IMR-90 (cell line): ENCODE data around the gene HMHB1. TPM values are rescaled to one million over a fixed set of nuclear protein-coding genes. Genes with fewer than 3 reads are reported as not detected.

Source experiments
- ATAC-seq: fragments of 200-7000 bp; cut with Tn5 transposase; 2 replicates; pipeline ENCODE4 v1.9.1; 2020; ENCODE audit warnings: low read depth, mild to moderate bottlenecking, moderate library complexity
- BruUV-seq: library from RNA; stranded (reverse); fragments of 400-500 nt; replicated peaks from 2 replicates; lab custom pipeline; 2021; lab: Mats Ljungman, UMichigan
- CTCF ChIA-PET: fragments of 300-600 bp; formaldehyde crosslinking; extraction: SDS; loops from one replicate; lab custom pipeline; 2021; ENCODE audit warnings: antibody characterized with exemption; lab: Yijun Ruan, JAX
- POLR2A ChIA-PET: fragments of 300-600 bp; sonication (Branson Sonifier 250); formaldehyde crosslinking; loops from one replicate; lab custom pipeline; 2022; ENCODE audit warnings: antibody characterized with exemption; ENCODE audit not compliant: unreplicated experiment; lab: Charles Lee
- DNase-seq: peaks from one replicate; pipeline ENCODE4 v3.0.0; 2013
- H2AFZ ChIP-seq: replicated peaks from 2 replicates; pipeline ENCODE3; 2013; ENCODE audit warnings: low read length, mild to moderate bottlenecking; ENCODE audit not compliant: poor library complexity
- H2AK5ac ChIP-seq: 2 replicates; pipeline ENCODE4 v1.6.1; 2013; ENCODE audit warnings: low read depth, low read length, inconsistent platforms
- H2AK9ac ChIP-seq: replicated peaks from 2 replicates; pipeline ENCODE3; 2013; ENCODE audit warnings: mild to moderate bottlenecking, low read depth, low read length, moderate library complexity; ENCODE audit not compliant: poor library complexity
- H2BK120ac ChIP-seq: 2 replicates; pipeline ENCODE4 v1.6.1; 2013; ENCODE audit warnings: low read depth, low read length, inconsistent platforms
- H2BK15ac ChIP-seq: 3 replicates; pipeline ENCODE4 v1.6.1; 2013; ENCODE audit warnings: low read depth, low read length, inconsistent platforms
- H2BK20ac ChIP-seq: 2 replicates; pipeline ENCODE4 v1.6.1; 2013; ENCODE audit warnings: low read depth, mild to moderate bottlenecking, inconsistent platforms, low read length, moderate library complexity
- H2BK5ac ChIP-seq: 2 replicates; pipeline ENCODE4 v1.6.1; 2013; ENCODE audit warnings: mild to moderate bottlenecking, low read depth, low read length, inconsistent platforms; ENCODE audit not compliant: poor library complexity, severe bottlenecking
- H3K14ac ChIP-seq: replicated peaks from 2 replicates; pipeline ENCODE4 v1.6.1; 2013; ENCODE audit warnings: low read depth, low read length, inconsistent platforms
- H3K18ac ChIP-seq: 2 replicates; pipeline ENCODE4 v1.6.1; 2013; ENCODE audit warnings: low read depth, low read length, control low read depth
- H3K23ac ChIP-seq: 2 replicates; pipeline ENCODE4 v1.6.1; 2013; ENCODE audit warnings: low read depth, low read length, inconsistent platforms
- H3K27ac ChIP-seq: 2 replicates; pipeline ENCODE4 v1.5.1; 2013; ENCODE audit warnings: mild to moderate bottlenecking, control low read depth, low read length; ENCODE audit not compliant: insufficient read depth
- H3K27me3 ChIP-seq: 2 replicates; pipeline ENCODE4 v1.6.1; 2013; ENCODE audit warnings: low read length; ENCODE audit not compliant: control insufficient read depth, insufficient read depth
- H3K36me3 ChIP-seq: 2 replicates; pipeline ENCODE4 v1.6.1; 2013; ENCODE audit warnings: low read length, mixed read lengths; ENCODE audit not compliant: control insufficient read depth, insufficient read depth
- H3K4ac ChIP-seq: 2 replicates; pipeline ENCODE4 v1.6.1; 2013; ENCODE audit warnings: low read depth, low read length, inconsistent platforms
- H3K4me1 ChIP-seq: 2 replicates; pipeline ENCODE4 v1.6.1; 2013; ENCODE audit warnings: low read length, mixed read lengths; ENCODE audit not compliant: control insufficient read depth, insufficient read depth
- H3K4me2 ChIP-seq: 2 replicates; pipeline ENCODE4 v1.6.1; 2013; ENCODE audit warnings: low read depth, mild to moderate bottlenecking, control low read depth, low read length, moderate library complexity
- H3K4me3 ChIP-seq: 2 replicates; pipeline ENCODE4 v1.5.1; 2013; ENCODE audit warnings: low read depth, mild to moderate bottlenecking, control low read depth, low read length, moderate library complexity; ENCODE audit not compliant: insufficient read depth
- H3K56ac ChIP-seq: 2 replicates; pipeline ENCODE4 v1.6.1; 2013; ENCODE audit warnings: low read length, inconsistent platforms; ENCODE audit not compliant: insufficient read depth; ENCODE audit errors: extremely low read depth
- H3K79me1 ChIP-seq, 2 experiments: 2 replicates each; pipeline ENCODE4 v1.6.1; 2013; ENCODE audit warnings: low read length in 2 of 2, inconsistent platforms in 1 of 2, low read depth in 1 of 2
- H3K9ac ChIP-seq: 2 replicates; pipeline ENCODE4 v1.6.1; 2013; ENCODE audit warnings: low read depth, low read length, control low read depth
- H3K9me1 ChIP-seq: 2 replicates; pipeline ENCODE4 v1.6.1; 2013; ENCODE audit warnings: low read length, inconsistent platforms; ENCODE audit not compliant: insufficient read depth
- H3K9me3 ChIP-seq: 2 replicates; pipeline ENCODE4 v1.6.1; 2013; ENCODE audit warnings: low read length; ENCODE audit not compliant: control insufficient read depth, insufficient read depth
- H4K20me1 ChIP-seq: 2 replicates; pipeline ENCODE4 v1.6.1; 2013; ENCODE audit warnings: low read length, inconsistent platforms; ENCODE audit not compliant: insufficient read depth
- H4K5ac ChIP-seq: 2 replicates; pipeline ENCODE4 v1.6.1; 2013; ENCODE audit warnings: mild to moderate bottlenecking, low read depth, low read length, control low read depth
- H4K8ac ChIP-seq, 2 experiments: 2 replicates each; pipeline ENCODE4 v1.6.1; 2013; ENCODE audit warnings: low read depth in 2 of 2, low read length in 2 of 2, control low read depth in 1 of 2, inconsistent platforms in 1 of 2
- H4K91ac ChIP-seq: 2 replicates; pipeline ENCODE4 v1.6.1; 2013; ENCODE audit warnings: low read depth, low read length, inconsistent platforms; ENCODE audit not compliant: insufficient read depth
- CHD1 ChIP-seq: IDR thresholded peaks from 2 replicates; pipeline ENCODE4 v1.6.1; 2012; ENCODE audit warnings: low read depth, low read length, improper control_type of control experiment
- CTCF ChIP-seq: conservative IDR thresholded peaks from 2 replicates; pipeline ENCODE4 v1.5.1; 2012; ENCODE audit warnings: mild to moderate bottlenecking, low read depth, low read length, improper control_type of control experiment
- ELK1 ChIP-seq: fragments of 150-350 bp; IDR thresholded peaks from 2 replicates; pipeline ENCODE4 v1.6.1; 2016; ENCODE audit warnings: low read depth, mild to moderate bottlenecking, low read length, moderate library complexity, borderline replicate concordance
- FOS ChIP-seq: fragments of 150-350 bp; IDR thresholded peaks from 2 replicates; pipeline ENCODE4 v1.6.1; 2016; ENCODE audit warnings: low read depth, low read length
- MAFK ChIP-seq: IDR thresholded peaks from 2 replicates; pipeline ENCODE4 v1.6.1; 2012; ENCODE audit warnings: low read depth, low read length, improper control_type of control experiment
- MAZ ChIP-seq: IDR thresholded peaks from 2 replicates; pipeline ENCODE4 v1.6.1; 2012; ENCODE audit warnings: low read depth, mild to moderate bottlenecking, low read length, improper control_type of control experiment, moderate library complexity, borderline replicate concordance
- NFE2L2 ChIP-seq: fragments of 150-350 bp; IDR thresholded peaks from 2 replicates; pipeline ENCODE4 v1.6.1; 2016; ENCODE audit warnings: low read depth, mild to moderate bottlenecking, low read length
- POLR2A ChIP-seq: IDR thresholded peaks from 2 replicates; pipeline ENCODE4 v1.6.1; 2012; ENCODE audit warnings: mild to moderate bottlenecking, low read depth, low read length
- RAD21 ChIP-seq: IDR thresholded peaks from 2 replicates; pipeline ENCODE4 v1.6.1; 2012; ENCODE audit warnings: low read length, improper control_type of control experiment
- RCOR1 ChIP-seq: IDR thresholded peaks from 2 replicates; pipeline ENCODE4 v1.6.1; 2012; ENCODE audit warnings: mild to moderate bottlenecking, low read length, improper control_type of control experiment; ENCODE audit not compliant: insufficient replicate concordance
- SMC3 ChIP-seq: fragments of 150-350 bp; IDR thresholded peaks from 2 replicates; pipeline ENCODE4 v1.6.1; 2016; ENCODE audit warnings: low read depth, mild to moderate bottlenecking, antibody characterized with exemption, low read length, moderate library complexity
- dilution Hi-C: fragments of 300-500 bp; cut with HindIII; formaldehyde crosslinking; loops from one replicate; pipeline ENCODE4 v1.14.3; 2018; ENCODE audit warnings: low sequenced_read_pairs; ENCODE audit not compliant: unreplicated experiment
- in situ Hi-C: fragments of 300-500 bp; cut with MboI; formaldehyde crosslinking; loops from 3 replicates; pipeline ENCODE4 v1.14.3; 2019; ENCODE audit warnings: low sequenced_read_pairs, inconsistent platforms, mixed read lengths
- intact Hi-C: fragments of 100-400 bp; cut with micrococcal nuclease; formaldehyde crosslinking; loops from 2 replicates; pipeline ENCODE4 v1.10.0; 2022
- polyA plus RNA-seq, 3 experiments: library from polyadenylated mRNA; depleted of rRNA; stranded (reverse); fragments of >200 nt; gene quantifications; 2 replicates each; pipeline ENCODE4 v1.2.3, GENCODE V29; 2012; ENCODE audit warnings: low replicate concordance in 1 of 3
- total RNA-seq: library from RNA; depleted of rRNA; stranded (reverse); fragments of >200 nt; gene quantifications from 2 replicates; pipeline ENCODE4 v1.2.3, GENCODE V29; 2012

HMHB1 gene
- total and polyA plus RNA-seq, 2 of the 4 experiments (the other 2 are of a cell fraction), result not detected

- Histone ChIP-seq H3K36me3 (no peaks in the 10 kb centered on the region), H3K4me2 (no peak overlapping the region), H4K5ac (no peak overlapping the region), H2BK5ac (no peak overlapping the region), H3K79me1 (no peaks in the 10 kb centered on the region), H2AFZ (no peak overlapping the region), H4K8ac (no peak overlapping the region), H3K23ac (no peak overlapping the region), H3K9me1 (no peaks in the 10 kb centered on the region), H3K14ac (no peak overlapping the region), H3K27me3 (peaks cover 1% of the 10 kb centered on the region; the same call in 1 of the 2 replicates), H2BK120ac (no peak overlapping the region), H2BK15ac (no peak overlapping the region), H3K56ac (no peak overlapping the region), H2AK5ac (no peak overlapping the region), H3K4ac (no peak overlapping the region), H3K18ac (no peak overlapping the region), H3K27ac (no peak overlapping the region), H3K4me1 (no peaks in the 10 kb centered on the region), H4K91ac (no peak overlapping the region), H4K20me1 (no peaks in the 10 kb centered on the region), H2BK20ac (no peak overlapping the region), H2AK9ac (no peak overlapping the region), H3K9me3 (no peaks in the 10 kb centered on the region), H3K4me3 (no peak overlapping the region), H3K9ac (no peak overlapping the region)
- dilution Hi-C loops (no loop called here), intact Hi-C loops (no loop called here), in situ Hi-C loops (no loop called here)
- TF ChIP-seq CHD1, result no peak
- TF ChIP-seq CTCF, result no peak
- TF ChIP-seq ELK1, result no peak
- TF ChIP-seq MAZ, result no peak
- TF ChIP-seq NFE2L2, result no peak
- no peak for TF ChIP-seq RAD21
- no peak for TF ChIP-seq MAFK
- TF ChIP-seq FOS, result no peak
- no peak for TF ChIP-seq SMC3
- no peak for TF ChIP-seq RCOR1
- no peak for TF ChIP-seq POLR2A
- ATAC-seq, result no peak
- no TSS peak for BruUV-seq
- ChIA-PET CTCF (no interaction called here), POLR2A (no interaction called here)
- DNase-seq, result no peak
These were observed 50.3 kb downstream of the HMHB1 start for GRCh38 chr5:143862271-143862670.
